ENCODE results near the gene JUND.

JUND gene

DNA sequence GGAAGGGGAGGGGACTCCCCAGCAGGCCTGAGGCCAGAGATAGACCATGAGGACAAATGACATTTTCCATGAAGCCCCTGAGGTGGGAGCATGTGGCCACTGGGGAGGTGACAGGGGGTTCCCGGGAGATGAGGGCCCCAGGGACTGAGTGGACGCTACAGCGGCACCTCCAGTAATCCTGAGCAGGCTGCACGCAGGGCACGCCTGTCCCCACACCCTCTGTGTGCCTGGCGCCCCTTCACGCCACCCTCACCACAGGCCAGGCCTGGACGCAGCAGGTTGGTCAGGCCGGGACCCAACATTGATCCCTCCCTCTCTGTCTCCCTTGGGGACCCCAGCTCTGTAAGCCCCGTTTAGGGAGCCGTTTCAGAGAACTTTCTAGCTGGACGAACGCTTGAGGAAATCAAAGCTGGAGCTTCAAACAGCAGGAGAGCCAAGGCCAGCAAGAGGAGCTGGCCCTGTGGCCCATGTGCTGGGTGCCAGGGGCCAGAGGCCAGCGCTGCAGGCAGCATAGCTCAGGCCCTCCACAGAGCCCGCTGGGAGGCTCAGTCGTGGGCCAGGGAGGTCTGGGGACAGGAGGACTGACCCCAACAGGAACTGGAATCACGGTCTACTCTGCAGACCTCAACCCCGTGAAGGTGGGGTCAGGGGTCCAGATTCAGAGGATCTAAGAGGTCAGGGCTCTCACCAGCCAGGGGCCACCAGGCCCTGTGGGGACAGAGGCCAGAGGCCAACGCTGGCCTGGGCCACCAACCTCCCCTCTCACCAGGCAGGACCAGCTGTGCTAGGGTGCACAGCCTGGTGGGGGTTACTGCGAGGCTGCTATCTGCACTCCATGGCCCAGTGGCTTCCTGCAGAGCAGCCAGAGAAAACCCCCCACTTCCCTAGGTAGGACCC, 26.9 kb upstream of the JUND start:
- DNase-seq (ENCODE audit: low spot score) = no peak

DNA sequence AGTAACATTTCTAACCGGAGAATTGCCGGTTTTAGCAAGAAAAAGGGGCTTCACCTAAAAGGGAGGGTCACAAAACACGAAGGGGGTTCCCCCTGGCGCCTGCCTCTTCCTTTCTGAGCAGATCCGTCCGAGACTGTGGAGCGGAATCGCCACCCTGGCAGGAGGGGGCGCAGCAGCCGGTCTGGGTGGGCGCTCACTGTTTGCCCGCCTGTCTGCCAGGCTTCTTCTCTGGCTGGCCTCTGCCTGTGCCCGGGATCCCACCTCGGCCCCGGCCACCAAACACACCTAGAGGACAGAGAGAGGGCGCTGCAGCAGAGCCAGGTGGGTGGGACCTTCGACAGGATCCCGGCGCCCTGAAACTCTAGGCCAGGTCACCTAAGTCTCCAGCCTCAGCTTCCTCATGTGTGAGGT, 25.9 kb upstream of the JUND start:
- no peak for DNase-seq (ENCODE audit: low spot score)

DNA sequence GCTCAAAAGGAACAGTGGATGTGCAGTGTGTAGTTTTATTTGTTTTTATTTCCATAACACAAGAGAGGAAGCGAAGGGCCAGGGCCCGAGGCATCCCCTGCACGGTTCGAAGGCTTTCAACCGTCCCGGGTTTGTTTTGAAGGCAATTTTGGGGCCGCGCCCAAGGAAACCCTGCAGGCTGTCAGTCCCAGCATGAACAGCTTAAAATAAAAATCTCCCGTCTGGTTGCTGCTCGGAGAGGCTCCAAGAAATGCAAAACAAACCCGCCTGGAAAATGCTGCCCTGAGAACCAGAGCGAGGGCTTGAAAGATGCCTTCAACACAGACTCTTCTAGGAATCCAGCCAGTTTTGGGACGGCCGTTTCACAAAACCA, 25.5 kb upstream of the JUND start:
- DNase-seq (ENCODE audit: low spot score) = no peak

DNA sequence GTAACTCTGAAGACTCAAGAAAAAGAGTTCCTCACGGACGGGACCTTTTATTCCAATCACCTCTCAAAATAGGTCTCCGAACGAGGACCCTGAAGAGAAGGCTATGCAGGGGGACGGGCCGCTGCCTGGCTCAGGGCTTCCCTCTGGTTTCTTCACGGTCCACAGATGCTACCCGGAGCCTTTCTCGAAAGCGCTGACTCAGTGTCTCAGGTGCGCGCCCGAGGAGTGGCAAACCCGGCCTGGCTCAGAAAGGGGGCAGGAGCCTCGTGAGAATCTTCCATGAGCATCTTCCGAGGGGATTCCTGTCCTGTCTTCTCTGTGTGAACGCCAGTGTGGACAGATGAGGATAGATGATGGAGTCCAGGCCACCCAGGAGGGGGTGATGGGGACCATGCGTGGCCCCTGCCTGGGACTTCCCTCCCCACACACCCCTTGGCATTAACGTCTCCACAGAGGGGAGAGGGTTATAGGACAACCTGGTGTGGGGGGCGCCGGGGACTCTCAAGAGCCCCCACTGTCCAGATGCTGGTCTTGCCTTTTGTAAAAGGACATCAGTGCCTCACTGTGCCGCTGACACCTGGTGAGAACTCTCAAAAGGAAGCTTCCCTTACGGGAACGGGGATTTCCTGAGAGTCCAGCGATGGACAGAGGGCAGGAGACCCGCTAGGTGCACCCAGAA, 24.9 kb upstream of the JUND start:
- no peak for DNase-seq (ENCODE audit: low spot score)

DNA sequence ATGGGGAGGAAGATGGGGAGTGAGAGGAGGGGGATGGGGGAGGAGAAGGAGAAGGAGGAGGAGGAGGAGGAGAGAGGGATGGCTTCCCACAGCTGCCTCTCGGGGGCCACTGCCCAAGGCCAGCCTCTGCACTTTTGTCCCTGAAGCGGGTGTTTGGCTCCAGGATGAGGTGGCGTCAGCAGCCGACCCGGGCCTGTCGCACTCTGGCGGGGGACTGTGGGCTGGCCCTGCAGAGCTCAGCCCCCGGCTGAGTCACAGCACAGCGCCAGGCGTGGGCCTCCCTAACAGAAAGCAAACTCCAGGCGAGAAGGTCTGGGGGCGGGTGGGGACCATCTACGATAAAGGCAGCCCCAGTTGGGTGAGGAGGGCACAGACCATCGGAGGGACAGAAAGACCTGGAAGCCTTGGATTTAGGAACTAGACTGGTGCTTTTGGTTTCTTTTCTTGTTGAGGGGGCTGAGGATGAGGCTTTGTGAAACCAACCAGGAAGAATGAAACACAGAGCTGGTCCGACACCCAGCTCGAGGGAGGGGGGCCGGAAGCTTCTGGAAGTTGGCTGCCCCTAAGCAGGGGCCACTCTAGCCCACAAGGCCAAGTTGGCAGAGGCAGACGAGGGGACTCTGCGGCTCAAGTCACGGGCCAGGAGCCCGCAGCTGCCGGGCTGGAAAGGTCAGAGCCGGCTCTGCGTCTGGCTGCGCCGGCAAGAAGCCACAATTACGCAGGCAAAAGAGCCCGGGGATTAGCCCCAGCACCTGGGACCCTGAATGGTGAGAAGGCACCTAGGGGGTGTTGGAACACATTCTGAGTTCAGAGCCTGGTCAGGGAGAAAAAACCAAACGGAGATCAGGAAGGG, 23.3 kb upstream of the JUND start:
- peak; percentile 59 for DNase-seq (ENCODE audit: low spot score)

DNA sequence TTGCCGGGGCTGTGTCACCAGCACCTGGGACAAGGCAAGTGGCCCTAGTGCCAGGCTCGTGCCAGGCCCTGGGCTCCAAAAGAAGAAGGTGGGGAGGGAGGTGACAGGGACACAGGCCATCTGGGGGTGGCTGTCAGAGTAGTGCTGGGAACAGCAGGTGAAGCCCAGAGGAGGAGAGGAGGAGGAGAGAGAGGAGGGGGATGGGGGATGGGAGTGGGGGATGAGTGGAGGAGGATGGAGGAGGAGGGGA, 22.7 kb upstream of the JUND start:
- DNase-seq (ENCODE audit: low spot score) = no peak

DNA sequence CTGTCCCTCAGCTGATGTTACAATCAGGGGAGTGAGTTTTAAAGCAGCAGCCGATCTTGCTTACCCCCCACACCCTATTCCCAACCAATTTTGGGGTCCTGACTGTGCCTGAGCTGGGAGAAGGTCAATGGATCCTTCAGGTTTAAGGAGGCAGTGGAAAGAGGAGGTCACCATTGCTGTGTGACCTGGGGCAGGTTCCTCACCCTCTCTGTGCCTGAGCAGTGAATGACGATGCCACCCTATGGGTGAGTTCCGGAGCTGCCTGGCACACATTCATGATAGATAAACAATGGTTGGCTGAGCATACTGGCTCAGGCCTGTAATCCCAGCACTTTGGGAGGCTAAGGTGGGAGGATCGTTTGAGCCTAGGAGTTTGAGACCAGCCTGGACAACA, 20.3 kb upstream of the JUND start:
- no peak for DNase-seq (ENCODE audit: low spot score)

DNA sequence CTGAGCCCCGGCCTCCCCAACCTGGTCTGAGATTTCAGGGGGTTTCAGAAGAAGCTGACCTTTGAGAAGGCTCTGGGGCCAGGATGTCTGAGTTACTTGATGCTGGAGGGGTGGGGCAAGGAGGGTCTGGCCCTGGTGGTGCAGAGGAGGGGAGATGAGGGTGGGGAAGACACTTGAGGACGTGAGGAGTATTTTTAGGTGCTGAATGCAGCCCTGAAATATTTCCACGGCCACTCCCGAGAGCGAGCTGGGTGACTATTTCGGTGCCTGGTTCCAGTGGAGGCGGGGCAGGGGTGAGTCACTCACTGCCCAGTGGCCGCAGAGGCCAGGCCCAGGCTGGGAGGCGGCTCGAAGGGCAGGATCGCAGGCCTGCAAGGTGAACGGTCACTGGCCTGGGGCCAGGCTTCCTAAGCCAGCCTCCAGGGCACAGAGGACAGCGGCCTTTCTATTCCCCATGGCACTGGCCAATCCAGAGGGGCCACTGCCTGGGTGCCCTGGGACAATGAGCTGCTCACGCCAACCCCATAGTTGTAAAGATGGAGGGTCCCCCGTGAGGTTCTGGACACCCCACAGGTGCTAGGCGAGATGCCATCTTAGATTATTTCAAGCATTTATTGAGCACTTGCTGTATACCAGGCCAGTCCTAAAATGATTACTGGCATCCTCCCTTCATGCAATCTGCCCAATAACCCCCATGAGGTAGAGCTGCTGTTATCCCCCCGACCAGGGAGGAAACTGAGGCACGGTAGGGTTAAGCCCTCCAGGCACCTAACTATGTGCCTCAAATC, 19.7 kb upstream of the JUND start:
- no peak for DNase-seq (ENCODE audit: low spot score)

DNA sequence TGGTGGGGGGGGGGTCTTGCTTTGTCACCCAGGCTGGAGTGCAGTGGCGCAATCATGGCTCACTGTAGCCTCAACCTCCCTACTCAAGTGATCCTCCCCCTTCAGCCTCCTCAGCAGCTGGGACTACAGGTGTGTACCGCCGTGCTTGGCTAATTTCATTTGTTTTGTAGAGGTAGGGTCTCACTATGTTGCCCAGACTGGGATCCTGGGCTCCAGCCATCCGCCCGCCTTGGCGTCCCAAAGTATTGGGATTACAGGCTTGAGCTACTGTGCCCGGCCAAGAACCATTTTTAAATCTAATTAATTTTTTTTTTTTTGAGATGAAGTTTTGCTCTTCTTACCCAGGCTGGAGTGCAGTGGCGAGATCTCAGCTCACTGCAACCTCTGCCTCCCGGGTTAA, 18.2 kb upstream of the JUND start:
- no peak for DNase-seq (ENCODE audit: low spot score)

DNA sequence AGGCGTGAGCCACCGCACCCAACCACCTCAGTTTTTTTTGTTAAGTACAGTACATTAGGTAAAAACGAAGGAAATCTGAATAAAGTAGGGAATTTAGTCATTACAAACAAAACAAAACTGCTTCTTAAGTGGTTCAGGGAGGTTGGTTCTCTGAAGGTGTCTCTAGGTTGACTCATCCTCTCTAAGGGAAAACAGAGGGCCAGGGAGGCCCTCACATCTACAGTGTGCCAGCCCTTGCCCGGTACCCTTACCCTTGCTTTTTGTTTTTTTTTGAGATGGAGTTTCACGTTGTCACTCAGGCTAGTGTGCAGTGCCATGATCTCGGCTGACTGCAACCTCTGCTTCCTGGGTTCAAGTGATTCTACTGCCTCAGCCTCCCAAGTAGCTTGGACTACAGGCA, 17.2 kb upstream of the JUND start:
- DNase-seq (ENCODE audit: low spot score) = no peak

DNA sequence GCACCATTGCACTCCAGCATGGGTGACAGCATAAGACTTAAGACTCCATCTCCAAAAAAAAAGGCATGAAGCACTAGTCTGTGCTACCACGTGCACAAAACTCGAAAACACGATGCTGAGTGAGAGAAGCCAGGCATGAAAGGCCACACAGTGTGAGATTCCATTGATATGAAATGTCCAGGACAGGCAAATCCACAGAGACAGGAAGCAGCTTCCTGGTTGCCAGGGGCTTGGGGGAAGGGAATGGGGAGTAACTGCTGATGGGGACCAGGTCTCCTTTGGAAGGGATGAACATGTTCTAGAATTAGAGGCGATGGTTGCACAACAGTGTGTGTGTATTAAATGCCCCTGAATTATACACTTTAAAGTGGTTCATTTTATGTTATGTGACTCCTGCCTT, 15.9 kb upstream of the JUND start:
- DNase-seq (ENCODE audit: low spot score) = no peak

DNA sequence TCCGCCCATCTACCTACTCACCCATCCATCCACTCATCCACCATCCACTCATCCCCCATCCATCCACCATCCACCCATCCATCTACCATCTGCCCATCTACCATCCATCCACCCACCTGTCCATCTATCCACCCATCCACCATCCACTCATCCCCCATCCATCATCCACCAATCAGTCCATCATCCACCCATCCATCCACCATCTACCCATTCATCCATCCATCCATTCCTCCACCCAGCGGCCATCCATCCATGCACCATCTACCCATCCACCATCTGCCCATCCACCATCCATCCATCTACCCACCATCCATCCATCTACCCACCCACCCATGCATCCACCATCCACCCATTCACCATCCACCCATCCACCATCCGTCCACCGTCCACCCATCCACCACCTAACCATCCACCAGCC, 13.6 kb upstream of the JUND start:
- DNase-seq (ENCODE audit: low spot score) = no peak

DNA sequence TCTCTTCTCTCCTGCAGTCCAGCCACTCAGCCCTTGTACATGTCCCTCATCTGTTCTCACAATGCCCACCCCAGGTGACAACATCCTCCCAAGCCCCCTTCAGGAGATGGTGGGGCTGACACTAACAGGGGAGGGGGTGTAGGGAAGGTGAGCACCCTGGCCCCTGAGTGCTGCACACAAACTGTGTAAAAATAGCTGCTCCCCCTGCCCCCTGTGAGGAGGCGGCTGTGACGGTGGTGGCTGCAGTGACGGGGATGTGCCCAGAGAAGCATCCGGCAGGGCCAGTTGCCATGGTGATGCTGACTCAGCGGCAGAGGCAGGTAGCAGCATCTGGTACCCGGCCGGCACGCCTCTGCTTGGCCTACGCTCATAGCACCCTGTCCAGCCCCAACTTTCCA, 13.0 kb upstream of the JUND start:
- no peak for DNase-seq (ENCODE audit: low spot score)

DNA sequence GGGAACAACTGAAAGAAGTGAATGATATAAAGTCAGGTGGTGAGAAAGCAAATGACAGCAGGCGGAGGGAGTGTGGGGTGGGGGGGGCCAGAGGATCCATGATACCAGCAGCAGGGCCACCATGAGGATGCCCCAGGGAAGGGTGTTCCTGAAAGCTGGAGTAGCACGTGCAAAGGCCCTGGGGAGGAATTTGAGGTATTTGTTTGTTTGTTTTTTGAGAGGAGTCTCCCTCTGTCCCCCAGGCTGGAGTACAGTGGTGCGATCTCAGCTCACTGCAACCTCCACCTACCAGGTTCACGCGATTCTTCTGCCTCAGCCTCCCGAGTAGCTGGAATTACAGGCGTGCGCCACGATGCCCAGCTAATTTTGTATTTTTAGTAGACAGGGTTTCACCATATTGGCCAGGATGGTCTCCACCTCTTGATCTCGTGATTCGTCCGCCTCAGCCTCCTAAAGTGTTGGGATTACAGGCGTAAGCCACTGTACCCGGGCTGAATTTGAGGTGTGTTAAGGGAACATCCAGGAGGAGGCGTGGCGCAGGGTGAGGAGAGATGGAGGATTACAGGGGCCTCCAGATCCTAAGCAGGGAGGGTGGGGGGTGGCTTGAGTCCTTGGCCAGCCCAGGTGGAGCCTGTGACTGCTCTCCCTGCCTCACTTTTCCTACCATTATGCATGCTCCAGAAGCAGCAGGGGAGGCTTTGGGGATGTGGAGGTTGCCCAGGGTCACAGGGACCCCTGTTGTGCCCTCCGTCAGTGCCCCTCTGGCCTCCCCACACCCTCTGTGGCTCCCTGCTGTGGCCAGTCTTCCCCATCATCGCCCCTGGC, 12.4 kb upstream of the JUND start:
- no peak for DNase-seq (ENCODE audit: low spot score)

DNA sequence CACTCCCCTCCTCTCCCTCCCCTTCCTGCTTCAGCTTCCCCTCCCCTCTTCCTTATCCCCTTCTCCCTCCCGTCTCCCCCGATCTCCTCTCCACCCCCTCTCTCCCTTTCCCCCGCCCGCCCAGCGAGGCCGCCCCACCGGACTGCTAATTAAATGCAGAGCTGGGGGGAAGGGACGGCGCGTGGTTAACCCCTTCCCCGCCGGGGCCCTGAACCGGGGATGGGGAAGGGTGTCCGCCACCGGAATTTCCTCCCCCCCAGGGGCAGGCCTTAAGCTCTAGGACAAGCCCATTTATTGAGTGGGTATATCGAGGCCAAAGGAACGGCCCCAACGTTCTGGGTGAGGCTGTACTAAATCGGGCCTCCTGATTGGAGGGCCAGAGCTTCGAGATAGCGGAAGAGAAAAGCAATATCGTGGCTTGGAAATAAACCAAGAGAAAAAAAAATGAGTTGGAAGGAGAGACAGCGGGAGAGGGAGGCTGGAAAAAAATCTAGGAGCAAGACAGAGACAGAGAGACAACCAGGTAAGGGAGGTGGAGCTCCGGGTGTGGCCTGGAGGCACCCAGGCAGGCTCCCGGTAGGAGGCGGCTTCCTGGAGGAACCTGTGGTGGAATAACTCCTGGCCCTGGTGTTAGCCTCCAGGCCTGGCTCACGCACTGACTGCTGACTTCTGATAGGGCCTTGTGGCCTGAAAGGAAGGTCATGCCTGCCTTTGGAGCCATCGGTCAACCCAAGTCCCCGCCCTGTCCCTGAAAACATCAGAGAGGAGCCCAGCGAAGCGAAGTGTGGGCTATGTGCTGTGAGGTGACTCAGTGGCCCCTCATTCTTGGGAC, 11.6 kb upstream of the JUND start:
- peak; percentile 24 for DNase-seq (ENCODE audit: low spot score)

DNA sequence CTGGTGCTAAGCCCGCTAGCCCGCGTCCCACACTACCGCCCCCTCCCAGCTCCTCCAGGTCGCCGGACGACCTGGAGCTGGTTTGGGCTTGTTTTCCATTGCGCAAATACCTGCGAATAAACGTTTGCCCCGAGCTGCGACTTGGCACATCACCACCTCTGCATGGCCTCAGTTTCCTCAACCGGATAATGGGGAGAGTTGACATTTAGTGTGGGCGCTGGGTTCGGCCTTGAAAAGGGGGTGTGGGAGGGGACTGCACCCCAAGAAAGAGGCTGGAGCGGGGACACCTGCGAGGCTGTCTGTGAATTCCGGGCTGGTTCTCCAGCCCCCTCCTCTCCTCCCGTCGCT, 11.0 kb upstream of the JUND start:
- no peak for DNase-seq (ENCODE audit: low spot score)

DNA sequence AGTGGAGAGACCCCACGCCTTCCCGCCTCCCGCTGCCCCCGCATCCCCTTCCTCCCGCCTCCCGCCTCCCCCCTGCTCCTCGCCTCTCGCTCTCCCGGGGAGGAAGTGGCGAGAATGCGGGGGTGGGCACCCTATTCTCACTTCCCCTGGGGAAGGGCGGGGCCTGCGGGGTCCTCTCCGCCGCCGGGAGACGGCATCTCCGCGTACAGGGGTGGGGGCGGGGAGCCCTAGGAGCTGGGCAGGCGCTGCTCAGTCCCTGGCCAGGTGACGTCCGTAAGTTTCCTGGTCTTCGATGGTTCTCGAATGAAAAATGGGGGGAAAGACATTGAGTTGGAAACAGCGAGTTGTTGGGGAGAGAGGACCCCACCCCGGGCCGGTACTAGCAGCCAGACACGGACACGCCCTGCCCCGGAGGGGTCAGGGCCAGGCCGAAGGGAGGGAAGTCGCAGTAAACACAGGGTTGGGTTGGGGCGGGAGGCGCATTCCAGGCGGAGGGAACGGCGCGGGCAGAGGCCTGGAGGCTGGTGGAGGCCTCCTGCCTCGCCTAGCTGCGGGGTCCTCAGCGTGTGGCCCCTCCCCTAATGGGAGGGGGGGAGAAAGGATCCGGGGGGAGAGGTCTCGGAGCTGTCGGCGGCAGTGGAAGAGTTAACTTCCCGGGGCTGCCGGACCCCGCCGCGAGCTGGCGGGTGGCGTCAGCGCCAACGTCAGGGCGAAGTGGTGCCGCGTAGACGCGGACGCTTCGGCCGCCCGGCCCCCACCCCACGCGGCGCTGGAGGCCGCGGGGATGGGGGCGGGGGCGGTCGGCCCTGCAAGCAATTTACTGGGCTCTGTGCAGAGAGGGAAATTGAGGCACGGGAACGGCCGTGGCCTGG, 10.4 kb upstream of the JUND start:
- no peak for DNase-seq (ENCODE audit: low spot score)

DNA sequence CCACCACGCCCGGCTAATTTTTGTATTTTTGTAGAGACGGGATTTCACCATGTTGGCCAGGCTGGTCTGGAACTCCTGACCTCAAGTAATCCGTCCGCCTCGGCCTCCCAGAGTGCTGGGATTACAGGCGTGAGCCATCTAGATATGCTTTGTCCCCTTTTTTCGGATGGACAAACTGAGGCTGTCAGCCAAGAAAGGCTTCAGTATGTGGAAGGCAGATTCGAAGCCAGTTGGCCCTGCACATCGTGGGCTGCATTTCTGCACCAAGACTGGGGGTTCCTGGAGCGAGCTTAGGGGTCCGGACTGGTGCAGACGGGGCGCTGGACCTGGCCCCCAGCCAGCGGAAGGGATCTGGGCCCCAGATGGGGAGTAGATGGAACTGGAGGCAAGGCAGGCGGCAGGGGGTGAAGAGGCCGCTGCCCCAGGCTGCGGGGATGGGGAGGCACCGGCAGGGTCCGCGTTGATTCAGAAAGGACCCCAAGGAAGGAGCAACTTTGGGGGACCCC, 9.7 kb upstream of the JUND start:
- DNase-seq (ENCODE audit: low spot score) = no peak

DNA sequence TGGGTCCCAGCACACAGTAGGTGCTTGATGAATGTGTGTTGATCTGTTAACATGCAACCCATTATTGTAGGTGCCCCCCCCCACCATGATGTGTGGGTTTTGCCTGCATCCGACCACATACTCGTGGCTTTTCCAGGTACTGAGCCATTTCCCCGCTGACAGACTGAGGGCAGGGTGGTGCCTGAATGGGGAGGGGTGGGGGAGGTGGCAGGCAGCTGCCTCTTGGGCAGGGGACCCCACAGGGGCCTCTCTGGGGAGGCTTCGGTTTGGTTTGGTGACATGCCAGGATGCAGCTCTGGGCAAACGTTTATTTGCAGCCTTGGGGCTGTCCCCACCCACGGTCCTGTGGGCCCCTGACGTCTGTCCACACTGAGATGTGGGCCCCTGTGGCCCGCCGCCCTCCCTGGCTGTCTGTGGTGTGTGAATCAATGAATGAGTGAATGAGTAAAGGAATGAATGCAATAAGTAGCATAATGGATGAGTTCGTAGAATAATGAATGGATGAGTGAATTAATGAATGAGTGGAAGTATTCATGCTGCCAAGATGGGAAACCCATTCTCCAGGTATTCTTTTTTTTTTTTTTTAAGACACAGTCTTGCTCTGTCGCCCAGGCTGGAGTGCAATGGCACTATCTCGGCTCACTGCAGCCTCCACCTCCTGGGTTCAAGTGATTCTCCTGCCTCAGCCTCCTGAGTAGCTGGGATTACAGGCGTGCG, 9.0 kb upstream of the JUND start:
- no peak for DNase-seq (ENCODE audit: low spot score)
